ENCODE data around the gene EFEMP1. TPM values are rescaled to one million over a fixed set of nuclear protein-coding genes. Genes with fewer than 3 reads are reported as not detected.

EFEMP1 gene
- total RNA-seq, 4 donors from 2014 or later = 379 to 821 (median 437) TPM

GRCh38 chr2:55862246-55862645 lies 61.3 kb downstream of the EFEMP1 start:
- peak; percentile 46 to 55 for DNase-seq
- Histone ChIP-seq H3K9me3 (no peaks in the 10 kb centered on the region), H3K27me3 (no peaks in the 10 kb centered on the region), H3K27ac (peak overlapping the region; percentile 72 to 93 (median 83)), H3K36me3 (no peaks in the 10 kb centered on the region), H3K4me1 (peaks cover 17 to 24% of the 10 kb centered on the region in 2 donors), H3K4me3 (replicated peaks in 1 of 3) (no peak overlapping the region)
- TF ChIP-seq POLR2A (IDR thresholded peaks at IDR 0.05) = no peak
- no peak for TF ChIP-seq CTCF (IDR thresholded peaks at IDR 0.05)
- 22 to 26% methylated on average over 3 of the region's 3 CpGs for WGBS, 2 donors
- intact Hi-C loops (cut with DNase I) = no loop called here

- no peak for TF ChIP-seq CTCF (IDR thresholded peaks at IDR 0.05)
- TF ChIP-seq POLR2A (IDR thresholded peaks at IDR 0.05) = no peak
- H3K4me1 ChIP-seq = peaks cover 17 to 24% of the 10 kb centered on the region in 2 donors
- no peaks in the 10 kb centered on the region for H3K36me3 ChIP-seq
- intact Hi-C loops (cut with DNase I) = no loop called here
- 91 to 93% methylated on average over 6 of the region's 6 CpGs for WGBS, 2 donors
- H3K27me3 ChIP-seq = no peaks in the 10 kb centered on the region
- no peak for DNase-seq
- peak overlapping the region; percentile 72 to 93 (median 83) for H3K27ac ChIP-seq
- H3K9me3 ChIP-seq = no peaks in the 10 kb centered on the region
- no peak overlapping the region for H3K4me3 ChIP-seq (replicated peaks in 1 of 3)
These were observed 61.8 kb downstream of the EFEMP1 start for GRCh38 chr2:55861733-55862132.

GRCh38 chr2:55860832-55861231 lies 62.8 kb downstream of the EFEMP1 start:
- no peak for DNase-seq
- Histone ChIP-seq H3K36me3 (no peaks in the 10 kb centered on the region), H3K4me1 (peaks cover 17 to 24% of the 10 kb centered on the region in 2 donors), H3K27ac (peak overlapping the region in 1 of 3 donors; percentile 93), H3K9me3 (no peaks in the 10 kb centered on the region), H3K27me3 (no peaks in the 10 kb centered on the region), H3K4me3 (replicated peaks in 1 of 3) (no peak overlapping the region)
- no peak for TF ChIP-seq CTCF (IDR thresholded peaks at IDR 0.05)
- no peak for TF ChIP-seq POLR2A (IDR thresholded peaks at IDR 0.05)
- 86% methylated on average over 2 of the region's 2 CpGs for WGBS, 2 donors
- intact Hi-C loops (cut with DNase I) = no loop called here

- DNase-seq = no peak
- WGBS, 2 donors = 93% methylated on average over 3 of the region's 3 CpGs
- no peaks in the 10 kb centered on the region for H3K27me3 ChIP-seq
- H3K4me3 ChIP-seq (replicated peaks in 1 of 3) = no peak overlapping the region
- no peaks in the 10 kb centered on the region for H3K9me3 ChIP-seq
- TF ChIP-seq CTCF (IDR thresholded peaks at IDR 0.05) (no peak), POLR2A (IDR thresholded peaks at IDR 0.05) (no peak)
- H3K36me3 ChIP-seq = no peaks in the 10 kb centered on the region
- intact Hi-C loops (cut with DNase I) = no loop called here
- H3K4me1 ChIP-seq = peaks cover 12 to 24% of the 10 kb centered on the region in 2 donors
- no peak overlapping the region for H3K27ac ChIP-seq
These were observed 63.7 kb downstream of the EFEMP1 start for GRCh38 chr2:55859875-55860274.

- TF ChIP-seq CTCF (IDR thresholded peaks at IDR 0.05) (no peak), POLR2A (IDR thresholded peaks at IDR 0.05) (no peak)
- Histone ChIP-seq H3K27me3 (no peaks in the 10 kb centered on the region), H3K4me1 (peaks cover 9 to 15% of the 10 kb centered on the region in 2 donors), H3K27ac (no peak overlapping the region), H3K36me3 (no peaks in the 10 kb centered on the region), H3K4me3 (replicated peaks in 1 of 3) (no peak overlapping the region), H3K9me3 (no peaks in the 10 kb centered on the region)
- 92 to 93% methylated on average over 2 of the region's 2 CpGs for WGBS, 2 donors
- DNase-seq = no peak
- intact Hi-C loops (cut with DNase I) = no loop called here
These were observed 65.8 kb downstream of the EFEMP1 start for GRCh38 chr2:55857766-55858165.

All from thyroid gland (tissue), 4 donors.